T47D (cell line): ENCODE measurements around the gene ANK3.

ENCODE experiments used
- DNase-seq, 2 experiments: peaks; one replicate each; pipeline versions ENCODE4 v3.0.0 to v3.0.0-alpha.2; 2011 to 2012; ENCODE audit warnings: low read depth in 1 of 2, low spot score in 1 of 2
- JUND ChIP-seq: IDR thresholded peaks from 2 replicates; pipeline ENCODE4 v1.6.1; 2012; ENCODE audit warnings: low read depth
- in situ Hi-C: cut with HindIII; loops from 2 replicates; pipeline ENCODE4 v1.10.0; 2016; ENCODE audit warnings: low sequenced_read_pairs, low pct_unique_long_range_greater_than_20kb

Gene ANK3

DNA sequence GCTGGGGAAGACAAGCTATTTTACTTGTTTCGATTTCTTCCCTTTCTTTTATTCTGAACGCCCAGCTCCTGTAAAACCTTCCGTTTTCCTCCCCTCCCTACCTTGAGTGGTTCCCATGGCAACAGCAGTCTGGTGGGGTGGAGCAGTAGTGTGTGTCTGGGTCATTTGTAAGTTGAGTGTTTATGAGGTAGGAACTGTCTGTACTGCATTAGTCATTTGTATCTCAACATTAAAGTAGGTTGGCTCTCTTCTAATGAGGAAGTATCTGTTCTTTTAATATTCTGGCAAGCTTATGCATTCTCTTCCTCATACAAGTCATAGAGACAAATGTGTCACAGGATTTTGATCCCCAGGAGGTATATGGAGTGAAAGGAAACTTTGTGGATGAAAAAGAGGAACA, 398.0 kb downstream of the ANK3 start:
- in situ Hi-C loops = no loop called here
- peak in 1 of 2 experiments; percentile 33 for DNase-seq
- no peak for TF ChIP-seq JUND

- no peak for DNase-seq
- TF ChIP-seq JUND = no peak
- in situ Hi-C loops = no loop called here
Observed at GRCh38 chr10:59991117-59991516, 398.6 kb downstream of the ANK3 start.

GRCh38 chr10:59985639-59986038, 404.0 kb downstream of the ANK3 start:
- in situ Hi-C loops = no loop called here
- DNase-seq = no peak
- no peak for TF ChIP-seq JUND

- no peak for DNase-seq
- TF ChIP-seq JUND = no peak
- in situ Hi-C loops = no loop called here
Observed at GRCh38 chr10:59984415-59984814, 405.3 kb downstream of the ANK3 start.

DNA sequence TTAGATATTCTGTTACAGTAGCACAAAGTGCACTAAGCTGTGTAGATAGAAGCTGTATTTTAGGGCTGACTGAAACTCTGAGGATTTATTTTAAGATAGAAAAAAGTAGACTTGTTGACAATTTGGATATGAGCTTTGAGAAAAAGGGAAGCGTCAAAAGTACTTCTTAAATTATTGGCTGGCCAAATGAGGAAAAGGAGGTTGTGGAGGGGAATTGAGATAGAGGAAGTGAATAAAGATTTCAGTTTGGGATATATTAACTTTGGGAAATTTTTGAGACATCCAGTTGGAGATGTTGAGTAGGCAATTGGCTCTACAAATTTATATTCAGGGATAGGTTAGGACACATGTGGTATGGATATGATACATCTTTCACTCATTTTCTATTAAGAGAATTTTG, 409.3 kb downstream of the ANK3 start:
- TF ChIP-seq JUND = no peak
- in situ Hi-C loops = no loop called here
- no peak for DNase-seq

- in situ Hi-C loops = no loop called here
- DNase-seq = no peak
- no peak for TF ChIP-seq JUND
Observed at GRCh38 chr10:59977486-59977885, 412.2 kb downstream of the ANK3 start.

DNA sequence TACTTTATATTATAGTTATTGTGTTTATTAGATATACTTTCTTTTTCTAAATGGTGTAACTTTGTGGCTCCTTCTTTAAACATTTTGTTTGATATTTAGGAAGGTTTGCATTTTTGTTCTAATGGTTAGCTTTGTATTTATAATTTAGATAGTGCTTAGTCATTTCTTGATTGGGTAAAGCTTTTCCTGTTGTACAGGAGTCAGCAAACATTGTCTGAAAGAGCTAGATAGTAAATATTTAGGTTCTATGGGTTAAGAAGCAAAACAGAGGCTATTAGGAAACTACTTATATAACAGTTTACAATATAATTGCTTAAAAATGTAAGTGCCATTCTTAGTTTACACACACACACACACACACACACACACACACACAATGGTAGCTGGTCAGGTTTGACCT, 412.8 kb downstream of the ANK3 start:
- in situ Hi-C loops = no loop called here
- no peak for TF ChIP-seq JUND
- no peak for DNase-seq
